ENCODE results near the gene RAB39A.
"Not testable (repeated sequence)": the region's sequence is repeated elsewhere in the genome, so short reads cannot be mapped to it uniquely, and the experiment has no call there.

The RAB39A gene

GRCh38 chr11:107948328-107948727 lies 20.1 kb downstream of the RAB39A start:
- not testable (repeated sequence) for H3K36me3 ChIP-seq (ENCODE audit: control insufficient read depth in 1 of 2, insufficient read depth in 2 of 2, low read depth in 1 of 2, low read length in 2 of 2); H3K27ac ChIP-seq (ENCODE audit: low read length, poor library complexity, severe bottlenecking); H2BK5ac ChIP-seq (ENCODE audit: low read depth, low read length, poor library complexity, severe bottlenecking); H3K27me3 ChIP-seq (ENCODE audit: control insufficient read depth in 1 of 2, insufficient read depth in 1 of 2, low read length in 2 of 2); H2AK5ac ChIP-seq (ENCODE audit: low read length, severe bottlenecking); H3K4me1 ChIP-seq (ENCODE audit: control insufficient read depth, insufficient read depth, low read depth, low read length); H4K91ac ChIP-seq (ENCODE audit: low read length); H3K23ac ChIP-seq (ENCODE audit: low read length in 2 of 2); H3K9ac ChIP-seq (ENCODE audit: low read length); H3K14ac ChIP-seq (ENCODE audit: low read length in 2 of 2); H4K8ac ChIP-seq (ENCODE audit: low read length); H2BK12ac ChIP-seq (ENCODE audit: low read length in 2 of 2); H2BK120ac ChIP-seq (ENCODE audit: low read depth, low read length); H2BK15ac ChIP-seq (ENCODE audit: low read depth, poor library complexity, severe bottlenecking); H2AFZ ChIP-seq (ENCODE audit: low read depth, low read length); H3K9me3 ChIP-seq (ENCODE audit: control insufficient read depth, low read length); H3K4me2 ChIP-seq (ENCODE audit: low read length, poor library complexity, severe bottlenecking); H3K4ac ChIP-seq (ENCODE audit: low read depth in 1 of 2, low read length in 2 of 2); H3K4me3 ChIP-seq (ENCODE audit: insufficient read depth in 1 of 2, low read depth in 1 of 2, low read length in 2 of 2); H3K18ac ChIP-seq (ENCODE audit: low read depth in 1 of 2, low read length in 2 of 2); DNase-seq; H3K79me1 ChIP-seq (replicated peaks; ENCODE audit: low read length, poor library complexity, severe bottlenecking)
- 82% methylated on average over 7 of the region's 12 CpGs for WGBS

- Histone ChIP-seq H4K8ac (ENCODE audit: low read length) (no peak overlapping the region), H3K4me3 (ENCODE audit: insufficient read depth in 1 of 2, low read depth in 1 of 2, low read length in 2 of 2) (no peak overlapping the region), H3K27me3 (ENCODE audit: control insufficient read depth in 1 of 2, insufficient read depth in 1 of 2, low read length in 2 of 2) (peaks cover 0 to 5% of the 10 kb centered on the region in 2 experiments), H2BK12ac (ENCODE audit: low read length in 2 of 2) (no peak overlapping the region), H2BK120ac (ENCODE audit: low read depth, low read length) (no peak overlapping the region), H3K18ac (ENCODE audit: low read depth in 1 of 2, low read length in 2 of 2) (no peak overlapping the region), H3K27ac (ENCODE audit: low read length, poor library complexity, severe bottlenecking) (no peak overlapping the region), H3K4ac (ENCODE audit: low read depth in 1 of 2, low read length in 2 of 2) (no peak overlapping the region), H2AK5ac (ENCODE audit: low read length, severe bottlenecking) (no peak overlapping the region), H2BK15ac (ENCODE audit: low read depth, poor library complexity, severe bottlenecking) (no peak overlapping the region), H3K4me1 (ENCODE audit: control insufficient read depth, insufficient read depth, low read depth, low read length) (no peaks in the 10 kb centered on the region), H3K14ac (ENCODE audit: low read length in 2 of 2) (no peak overlapping the region), H3K36me3 (ENCODE audit: control insufficient read depth in 1 of 2, insufficient read depth in 2 of 2, low read depth in 1 of 2, low read length in 2 of 2) (no peaks in the 10 kb centered on the region), H3K9ac (ENCODE audit: low read length) (no peak overlapping the region), H2AFZ (ENCODE audit: low read depth, low read length) (no peak overlapping the region), H2BK5ac (ENCODE audit: low read depth, low read length, poor library complexity, severe bottlenecking) (no peak overlapping the region), H3K9me3 (ENCODE audit: control insufficient read depth, low read length) (no peaks in the 10 kb centered on the region), H3K4me2 (ENCODE audit: low read length, poor library complexity, severe bottlenecking) (no peak overlapping the region), H3K79me1 (replicated peaks; ENCODE audit: low read length, poor library complexity, severe bottlenecking) (no peaks in the 10 kb centered on the region), H4K91ac (ENCODE audit: low read length) (no peak overlapping the region), H3K23ac (ENCODE audit: low read length in 2 of 2) (no peak overlapping the region)
- no peak for DNase-seq
These were observed 22.9 kb downstream of the RAB39A start for GRCh38 chr11:107951155-107951554.

- Histone ChIP-seq H2BK15ac (ENCODE audit: low read depth, poor library complexity, severe bottlenecking) (no peak overlapping the region), H3K4me1 (ENCODE audit: control insufficient read depth, insufficient read depth, low read depth, low read length) (no peaks in the 10 kb centered on the region), H3K9ac (ENCODE audit: low read length) (no peak overlapping the region), H3K9me3 (ENCODE audit: control insufficient read depth, low read length) (no peaks in the 10 kb centered on the region), H4K8ac (ENCODE audit: low read length) (no peak overlapping the region), H3K36me3 (ENCODE audit: control insufficient read depth in 1 of 2, insufficient read depth in 2 of 2, low read depth in 1 of 2, low read length in 2 of 2) (no peaks in the 10 kb centered on the region), H2AFZ (ENCODE audit: low read depth, low read length) (no peak overlapping the region), H2BK12ac (ENCODE audit: low read length in 2 of 2) (no peak overlapping the region), H3K23ac (ENCODE audit: low read length in 2 of 2) (no peak overlapping the region), H3K27ac (ENCODE audit: low read length, poor library complexity, severe bottlenecking) (no peak overlapping the region), H3K4ac (ENCODE audit: low read depth in 1 of 2, low read length in 2 of 2) (no peak overlapping the region), H3K18ac (ENCODE audit: low read depth in 1 of 2, low read length in 2 of 2) (no peak overlapping the region), H3K4me2 (ENCODE audit: low read length, poor library complexity, severe bottlenecking) (no peak overlapping the region), H3K14ac (ENCODE audit: low read length in 2 of 2) (no peak overlapping the region), H3K27me3 (ENCODE audit: control insufficient read depth in 1 of 2, insufficient read depth in 1 of 2, low read length in 2 of 2) (peaks cover 0 to 9% of the 10 kb centered on the region in 2 experiments), H3K79me1 (replicated peaks; ENCODE audit: low read length, poor library complexity, severe bottlenecking) (no peaks in the 10 kb centered on the region), H2BK120ac (ENCODE audit: low read depth, low read length) (no peak overlapping the region), H4K91ac (ENCODE audit: low read length) (no peak overlapping the region), H2BK5ac (ENCODE audit: low read depth, low read length, poor library complexity, severe bottlenecking) (no peak overlapping the region), H2AK5ac (ENCODE audit: low read length, severe bottlenecking) (no peak overlapping the region), H3K4me3 (ENCODE audit: insufficient read depth in 1 of 2, low read depth in 1 of 2, low read length in 2 of 2) (no peak overlapping the region)
- DNase-seq: no peak
- 61% methylated on average over 2 of the region's 3 CpGs for WGBS
These were observed 25.2 kb downstream of the RAB39A start for GRCh38 chr11:107953446-107953845.

GRCh38 chr11:107956543-107956942 lies 28.3 kb downstream of the RAB39A start:
- H2BK12ac ChIP-seq (ENCODE audit: low read length in 2 of 2): no peak overlapping the region
- H3K4ac ChIP-seq (ENCODE audit: low read depth in 1 of 2, low read length in 2 of 2): no peak overlapping the region
- no peaks in the 10 kb centered on the region for H3K36me3 ChIP-seq (ENCODE audit: control insufficient read depth in 1 of 2, insufficient read depth in 2 of 2, low read depth in 1 of 2, low read length in 2 of 2)
- H2AFZ ChIP-seq (ENCODE audit: low read depth, low read length): no peak overlapping the region
- no peaks in the 10 kb centered on the region for H3K9me3 ChIP-seq (ENCODE audit: control insufficient read depth, low read length)
- no peak overlapping the region for H3K23ac ChIP-seq (ENCODE audit: low read length in 2 of 2)
- H3K18ac ChIP-seq (ENCODE audit: low read depth in 1 of 2, low read length in 2 of 2): no peak overlapping the region
- no peak overlapping the region for H4K8ac ChIP-seq (ENCODE audit: low read length)
- H3K9ac ChIP-seq (ENCODE audit: low read length): no peak overlapping the region
- H3K4me3 ChIP-seq (ENCODE audit: insufficient read depth in 1 of 2, low read depth in 1 of 2, low read length in 2 of 2): peak overlapping the region in 1 of 2 experiments; percentile 25
- H2AK5ac ChIP-seq (ENCODE audit: low read length, severe bottlenecking): no peak overlapping the region
- H2BK15ac ChIP-seq (ENCODE audit: low read depth, poor library complexity, severe bottlenecking): no peak overlapping the region
- DNase-seq: no peak
- H3K79me1 ChIP-seq (replicated peaks; ENCODE audit: low read length, poor library complexity, severe bottlenecking): no peaks in the 10 kb centered on the region
- no peak overlapping the region for H4K91ac ChIP-seq (ENCODE audit: low read length)
- H3K27me3 ChIP-seq (ENCODE audit: control insufficient read depth in 1 of 2, insufficient read depth in 1 of 2, low read length in 2 of 2): peaks cover 5 to 19% of the 10 kb centered on the region in 2 experiments
- H2BK120ac ChIP-seq (ENCODE audit: low read depth, low read length): no peak overlapping the region
- H3K14ac ChIP-seq (ENCODE audit: low read length in 2 of 2): no peak overlapping the region
- no peak overlapping the region for H3K4me2 ChIP-seq (ENCODE audit: low read length, poor library complexity, severe bottlenecking)
- 95% methylated on average over 1 of the region's 1 CpG for whole genome bisulfite sequencing
- H2BK5ac ChIP-seq (ENCODE audit: low read depth, low read length, poor library complexity, severe bottlenecking): no peak overlapping the region
- H3K4me1 ChIP-seq (ENCODE audit: control insufficient read depth, insufficient read depth, low read depth, low read length): no peaks in the 10 kb centered on the region
- no peak overlapping the region for H3K27ac ChIP-seq (ENCODE audit: low read length, poor library complexity, severe bottlenecking)

Data from mesenchymal stem cell (in vitro differentiated cells and primary cell).